ENCODE results near the gene MNS1. TPM values are rescaled to one million over a fixed set of nuclear protein-coding genes. Genes with fewer than 3 reads are reported as not detected.
"Not testable (repeated sequence)": the region's sequence is repeated elsewhere in the genome, so short reads cannot be mapped to it uniquely, and the experiment has no call there.

The MNS1 gene
- total RNA-seq, 2 experiments from 2014 or later = 0.78 to 1.2 TPM

GRCh38 chr15:56460071-56460470 lies 4.9 kb downstream of the MNS1 start:
- CTCF ChIA-PET = no interaction called here
- POLR2A ChIA-PET = no interaction called here

- POLR2A ChIA-PET = no interaction called here
- CTCF ChIA-PET = no interaction called here
Measured at GRCh38 chr15:56459096-56459495, 5.8 kb downstream of the MNS1 start.

- ChIA-PET POLR2A (no interaction called here), CTCF (no interaction called here)
Measured at GRCh38 chr15:56456229-56456628, 8.7 kb downstream of the MNS1 start.

DNA sequence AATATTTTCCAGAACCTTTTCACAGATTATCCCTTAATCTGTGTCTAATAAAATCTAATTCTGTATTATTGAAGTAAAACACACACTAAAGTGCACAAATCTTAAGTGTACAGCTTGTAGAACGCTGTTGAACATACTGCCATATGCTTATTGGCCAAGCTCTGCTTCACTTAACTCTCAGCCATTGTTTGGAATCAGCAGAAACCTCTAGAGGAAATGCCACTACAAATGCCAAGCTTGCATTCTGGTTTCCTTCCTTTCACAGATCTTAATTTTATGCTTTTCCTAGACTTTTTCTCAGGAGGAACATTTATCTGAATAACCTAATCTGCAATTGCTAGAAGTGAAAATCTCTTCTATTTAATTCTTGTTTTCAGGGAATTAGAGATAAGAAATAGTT lies 10.1 kb downstream of the MNS1 start:
- CTCF ChIA-PET = no interaction called here
- POLR2A ChIA-PET = no interaction called here

GRCh38 chr15:56445746-56446145 lies 19.2 kb downstream of the MNS1 start:
- CTCF ChIA-PET = no interaction called here
- POLR2A ChIA-PET = no interaction called here

DNA sequence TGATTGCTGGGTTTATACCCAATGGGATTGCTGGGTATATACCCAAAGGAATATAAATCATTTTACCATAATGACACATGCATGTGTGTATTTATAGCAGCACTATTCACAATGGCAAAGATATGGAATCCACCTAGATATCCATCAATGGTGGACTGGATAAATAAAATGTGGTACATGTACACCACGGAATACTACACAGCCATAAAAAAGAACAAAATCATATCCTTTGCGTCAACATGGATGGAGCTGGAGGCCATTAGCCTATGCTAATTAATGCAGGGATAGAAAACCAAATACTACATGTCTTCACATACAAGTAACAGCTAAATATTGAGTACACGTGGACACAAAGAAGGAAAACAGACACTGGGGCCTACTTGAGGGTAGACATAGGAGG lies 22.6 kb downstream of the MNS1 start:
- ChIA-PET POLR2A (no interaction called here), CTCF (no interaction called here)

DNA sequence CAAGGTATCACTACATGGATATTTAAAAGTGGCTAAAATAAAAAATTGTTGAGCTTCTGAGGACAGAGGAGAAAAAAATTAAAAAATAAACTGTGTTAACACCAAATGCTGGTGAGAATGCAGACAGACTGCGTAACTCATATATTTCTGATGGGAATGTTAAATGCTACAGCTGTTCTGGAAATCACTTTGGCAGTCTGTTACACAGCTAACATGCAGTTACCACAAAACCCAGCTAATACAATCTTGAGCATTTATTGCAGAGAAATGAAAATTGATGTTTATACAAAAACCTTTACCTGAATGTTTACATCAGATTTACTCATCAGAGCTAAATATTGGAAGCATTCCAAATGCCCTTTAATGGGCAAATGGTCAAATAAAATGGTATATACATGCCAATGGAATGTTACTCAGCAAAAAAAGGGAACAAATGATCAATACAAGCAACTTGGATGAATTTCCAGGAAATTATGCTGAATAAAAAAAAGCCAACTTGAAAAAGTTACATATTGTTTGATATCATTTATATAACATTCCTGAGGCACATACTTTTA lies 24.6 kb downstream of the MNS1 start:
- POLR2A ChIA-PET = no interaction called here
- CTCF ChIA-PET = no interaction called here

- POLR2A ChIA-PET = no interaction called here
- CTCF ChIA-PET = no interaction called here
Measured at GRCh38 chr15:56432304-56432703, 32.6 kb downstream of the MNS1 start.

DNA sequence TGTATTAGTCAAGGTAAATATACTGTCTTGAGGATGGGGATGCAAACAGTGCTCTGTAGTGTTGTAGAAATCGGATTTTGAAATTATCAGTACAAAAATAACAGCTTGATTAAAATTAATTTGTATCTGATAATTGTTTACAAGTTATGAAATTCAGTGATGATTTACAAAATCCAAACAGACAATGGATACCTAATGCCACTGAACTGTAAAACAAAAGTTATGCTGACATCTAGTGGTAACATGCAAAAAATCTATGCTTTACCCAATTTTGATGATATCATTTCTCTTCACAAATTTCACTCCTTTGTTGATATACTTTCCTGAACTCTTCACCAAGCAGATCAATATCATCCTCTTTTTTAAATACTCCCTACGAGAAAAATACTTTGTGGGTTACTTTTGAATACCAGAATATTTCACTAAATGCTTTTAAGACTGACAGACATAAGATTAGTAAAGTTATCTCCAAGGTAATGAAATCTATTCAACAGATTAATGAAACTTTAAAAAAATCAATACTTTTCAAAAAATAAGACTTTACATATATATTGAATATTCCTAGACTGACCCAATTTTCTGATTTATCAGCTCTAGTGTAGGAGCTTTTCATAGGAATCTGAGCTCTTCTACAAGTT lies 36.0 kb downstream of the MNS1 start:
- ChIA-PET CTCF (no interaction called here), POLR2A (no interaction called here)

DNA sequence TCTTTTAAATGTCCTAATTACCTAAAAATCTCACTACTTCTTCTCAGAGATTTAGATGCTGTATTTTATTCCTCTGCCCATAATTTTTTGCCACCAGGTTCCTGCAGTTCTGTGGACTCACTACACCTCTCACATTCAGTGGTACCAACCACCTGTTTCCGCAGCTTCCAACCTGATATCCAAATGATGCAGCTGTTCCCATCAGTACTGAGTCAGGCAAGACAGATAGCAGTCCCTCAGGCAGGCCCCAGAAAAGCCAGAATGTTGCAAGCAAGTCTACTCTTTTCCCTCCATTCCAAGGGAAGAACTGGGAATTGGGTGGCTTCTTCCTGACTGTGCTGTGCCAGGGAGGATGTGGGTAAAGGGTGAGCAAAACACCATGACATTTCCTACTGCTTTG lies 39.0 kb downstream of the MNS1 start:
- CTCF ChIA-PET = no interaction called here
- POLR2A ChIA-PET = no interaction called here

GRCh38 chr15:56425276-56425675 lies 39.7 kb downstream of the MNS1 start:
- CTCF ChIA-PET = no interaction called here
- POLR2A ChIA-PET = no interaction called here

DNA sequence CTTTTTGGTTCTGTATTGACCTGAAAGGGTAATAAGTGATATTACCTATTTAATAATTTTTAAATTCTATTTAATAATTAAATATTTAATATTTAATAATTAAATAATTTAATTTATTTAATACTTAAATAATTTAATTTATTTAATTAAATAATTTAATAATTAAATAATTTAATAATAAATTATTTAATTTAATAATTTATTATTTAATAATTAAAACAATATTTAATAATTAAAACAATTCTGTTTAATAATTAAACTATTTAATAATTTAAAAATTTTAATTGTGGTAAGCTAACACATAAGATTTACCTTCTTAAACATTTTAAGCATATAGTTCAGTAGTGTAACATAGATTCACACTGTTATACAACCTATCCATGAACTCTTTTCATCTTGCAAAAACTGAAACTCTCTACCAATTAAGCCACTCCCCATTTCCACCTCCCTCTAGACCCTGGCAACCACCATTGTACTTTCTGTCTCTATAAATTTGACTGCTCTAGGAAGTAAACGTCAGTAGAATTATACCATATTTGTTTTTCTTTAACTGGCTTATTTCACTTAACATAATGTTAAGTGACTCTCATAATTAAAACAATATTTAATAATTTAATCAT lies 51.7 kb downstream of the MNS1 start:
- POLR2A ChIA-PET, CTCF ChIA-PET: not testable (repeated sequence)

GRCh38 chr15:56411122-56411749 lies 53.7 kb downstream of the MNS1 start:
- CTCF ChIA-PET = no interaction called here

GRCh38 chr15:56410721-56411120 lies 54.2 kb downstream of the MNS1 start:
- ChIA-PET CTCF (no interaction called here), POLR2A (no interaction called here)

More at GRCh38 chr15:56411122-56411749, 53.7 kb downstream of the MNS1 start:
- POLR2A ChIA-PET = no interaction called here

DNA sequence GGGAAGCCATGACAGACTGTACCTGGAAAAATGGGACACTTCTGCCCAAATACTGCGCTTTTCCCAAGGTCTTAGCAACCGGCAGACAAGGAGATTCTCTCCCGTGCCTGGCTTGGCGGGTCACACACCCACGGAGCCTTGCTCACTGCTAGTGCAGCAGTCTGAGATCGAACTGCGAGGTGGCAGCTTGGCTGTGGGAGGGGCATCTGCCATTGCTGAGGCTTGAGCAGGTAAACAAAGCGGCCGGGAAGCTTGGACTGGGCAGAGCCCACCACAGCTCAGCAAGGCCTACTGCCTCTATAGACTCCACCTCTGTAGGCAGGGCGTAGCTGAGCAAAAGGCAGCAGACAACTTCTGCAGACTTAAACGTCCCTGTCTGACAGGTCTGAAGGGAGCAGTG lies 65.7 kb downstream of the MNS1 start:
- CTCF ChIA-PET, POLR2A ChIA-PET: not testable (repeated sequence)

GRCh38 chr15:56397325-56397724 lies 67.6 kb downstream of the MNS1 start:
- CTCF ChIA-PET, POLR2A ChIA-PET: not testable (repeated sequence)

GRCh38 chr15:56394909-56395308 lies 70.0 kb downstream of the MNS1 start:
- ChIA-PET CTCF (no interaction called here), POLR2A (no interaction called here)

DNA sequence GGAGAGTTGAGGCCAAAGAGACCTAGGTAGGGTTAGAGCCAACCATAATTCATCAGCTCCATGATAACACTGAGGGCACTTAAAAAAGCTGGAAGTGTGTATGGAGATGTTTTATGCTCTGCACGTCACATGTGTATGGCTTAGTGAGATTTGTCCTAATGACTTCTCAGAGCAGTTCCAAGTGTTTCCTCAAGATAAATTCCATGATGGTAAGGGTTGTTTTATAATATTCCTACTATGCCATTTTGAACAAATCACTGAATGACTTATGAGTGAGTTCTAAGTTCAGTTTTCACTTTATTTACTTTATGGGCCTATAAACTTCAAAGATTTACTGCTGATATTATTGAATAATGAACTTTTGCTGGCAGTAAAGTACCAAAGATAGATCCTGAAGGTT lies 71.7 kb downstream of the MNS1 start:
- POLR2A ChIA-PET = no interaction called here
- CTCF ChIA-PET = no interaction called here

- POLR2A ChIA-PET = no interaction called here
Measured at GRCh38 chr15:56390739-56391267, 74.1 kb downstream of the MNS1 start.

DNA sequence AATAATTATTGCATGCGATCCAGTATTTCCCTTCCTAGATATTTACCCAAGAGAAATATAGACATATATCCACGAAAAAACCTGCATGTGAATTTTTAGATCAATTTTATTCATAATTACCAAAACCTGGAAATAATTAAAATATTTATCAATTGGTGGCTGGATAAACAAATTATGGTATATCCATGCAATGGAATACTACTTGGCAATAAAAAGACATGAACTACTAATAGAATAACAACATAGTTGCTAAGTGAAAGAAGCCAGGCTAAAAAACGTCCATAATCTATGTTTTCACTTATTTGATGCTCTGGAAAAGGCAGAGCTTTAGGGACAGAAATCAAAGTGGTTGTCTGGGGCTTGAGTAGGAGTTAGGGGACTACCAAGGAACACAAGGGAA lies 79.0 kb downstream of the MNS1 start:
- CTCF ChIA-PET = no interaction called here

More at GRCh38 chr15:56390739-56391267, 74.1 kb downstream of the MNS1 start:
- CTCF ChIA-PET = no interaction called here

GRCh38 chr15:56383010-56383409 lies 81.9 kb downstream of the MNS1 start:
- CTCF ChIA-PET = no interaction called here

More for the DNA sequence above, 79.0 kb downstream of the MNS1 start:
- POLR2A ChIA-PET = no interaction called here

More at GRCh38 chr15:56383010-56383409, 81.9 kb downstream of the MNS1 start:
- POLR2A ChIA-PET = no interaction called here

All from activated CD8-positive, alpha-beta memory T cell treated with anti-CD3 and anti-CD28 coated beads for 36 hours (primary cell).